ENCODE data around the gene FBRSL1.

DNA sequence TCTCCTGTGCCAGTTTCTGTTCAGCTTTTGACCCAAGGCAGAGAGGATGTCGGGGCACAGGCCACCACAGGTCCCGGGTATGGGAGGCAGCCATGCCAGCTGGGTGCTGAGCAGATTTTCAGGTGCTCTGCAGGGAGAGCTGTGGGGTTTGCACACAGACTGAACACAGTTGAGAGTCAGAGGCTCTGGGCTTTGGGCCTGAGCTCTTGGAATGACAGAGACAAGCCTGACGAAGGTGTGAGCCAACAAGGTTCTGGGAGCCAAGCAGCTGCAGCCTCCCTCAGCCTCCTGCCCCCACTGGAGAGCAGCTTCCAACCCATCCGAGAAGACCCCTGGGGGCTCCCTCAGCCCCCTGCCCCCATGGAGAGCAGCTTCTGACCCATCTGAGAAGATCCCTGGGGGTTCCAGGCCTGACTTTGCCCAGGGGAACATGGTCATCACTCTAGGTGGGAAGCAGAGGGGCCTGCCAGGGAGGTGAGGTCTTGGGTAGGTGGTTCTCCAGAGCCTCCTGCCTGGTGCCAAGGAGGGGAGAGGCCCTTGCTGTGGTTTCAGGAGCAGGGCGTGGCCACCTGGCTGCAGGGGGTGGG lies 13.8 kb downstream of the FBRSL1 start:
- no peak for TF ChIP-seq POLR2AphosphoS5 (IDR thresholded peaks at IDR 0.05; ENCODE audit: low read depth)
- TF ChIP-seq, protein P1, sequence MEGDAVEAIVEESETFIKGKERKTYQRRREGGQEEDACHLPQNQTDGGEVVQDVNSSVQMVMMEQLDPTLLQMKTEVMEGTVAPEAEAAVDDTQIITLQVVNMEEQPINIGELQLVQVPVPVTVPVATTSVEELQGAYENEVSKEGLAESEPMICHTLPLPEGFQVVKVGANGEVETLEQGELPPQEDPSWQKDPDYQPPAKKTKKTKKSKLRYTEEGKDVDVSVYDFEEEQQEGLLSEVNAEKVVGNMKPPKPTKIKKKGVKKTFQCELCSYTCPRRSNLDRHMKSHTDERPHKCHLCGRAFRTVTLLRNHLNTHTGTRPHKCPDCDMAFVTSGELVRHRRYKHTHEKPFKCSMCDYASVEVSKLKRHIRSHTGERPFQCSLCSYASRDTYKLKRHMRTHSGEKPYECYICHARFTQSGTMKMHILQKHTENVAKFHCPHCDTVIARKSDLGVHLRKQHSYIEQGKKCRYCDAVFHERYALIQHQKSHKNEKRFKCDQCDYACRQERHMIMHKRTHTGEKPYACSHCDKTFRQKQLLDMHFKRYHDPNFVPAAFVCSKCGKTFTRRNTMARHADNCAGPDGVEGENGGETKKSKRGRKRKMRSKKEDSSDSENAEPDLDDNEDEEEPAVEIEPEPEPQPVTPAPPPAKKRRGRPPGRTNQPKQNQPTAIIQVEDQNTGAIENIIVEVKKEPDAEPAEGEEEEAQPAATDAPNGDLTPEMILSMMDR (IDR thresholded peaks at IDR 0.05; ENCODE audit: insufficient read depth, low read length): no peak

All from HL-60 (cell line).